Measurements from ENCODE around the gene NRP1. TPM values are rescaled to one million over a fixed set of nuclear protein-coding genes. Genes with fewer than 3 reads are reported as not detected.

The NRP1 gene
- total and polyA plus RNA-seq, 4 donors = 14.6 to 55.6 (median 37.8) TPM

DNA sequence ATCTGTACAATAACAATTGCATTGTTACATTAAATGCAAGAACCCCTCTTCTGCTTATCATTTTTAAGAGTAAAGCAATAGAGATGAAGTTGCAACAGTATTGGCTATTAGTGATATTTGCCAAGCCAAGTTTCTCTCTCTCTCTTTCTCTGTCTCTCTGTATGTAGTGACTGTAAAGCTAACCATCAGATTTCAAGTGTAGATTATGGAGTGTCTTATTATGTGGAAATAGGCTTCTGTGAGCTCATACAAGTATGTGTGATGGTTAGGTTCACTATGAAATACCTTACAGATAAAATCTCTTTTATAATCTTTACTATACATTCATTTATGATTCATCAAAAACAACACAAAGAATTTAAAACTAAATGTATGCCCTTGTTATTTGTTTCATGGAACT is 28.6 kb upstream of the NRP1 start:
- TF ChIP-seq HNF4A (conservative IDR thresholded peaks at IDR 0.05) (no peak), YY1 (IDR thresholded peaks at IDR 0.05) (no peak), FOXA2 (IDR thresholded peaks at IDR 0.05) (no peak), HNF4G (IDR thresholded peaks at IDR 0.05) (no peak), EGR1 (IDR thresholded peaks at IDR 0.05; ENCODE audit: low read depth in 2 of 2) (no peak), TAF1 (conservative IDR thresholded peaks at IDR 0.05) (no peak), NR2F2 (IDR thresholded peaks at IDR 0.05) (no peak), GABPA (IDR thresholded peaks at IDR 0.05 in 1 of 2, conservative IDR thresholded peaks at IDR 0.05 in 1 of 2) (no peak), RXRA (IDR thresholded peaks at IDR 0.05) (no peak)
- TF ChIP-seq, protein P1, sequence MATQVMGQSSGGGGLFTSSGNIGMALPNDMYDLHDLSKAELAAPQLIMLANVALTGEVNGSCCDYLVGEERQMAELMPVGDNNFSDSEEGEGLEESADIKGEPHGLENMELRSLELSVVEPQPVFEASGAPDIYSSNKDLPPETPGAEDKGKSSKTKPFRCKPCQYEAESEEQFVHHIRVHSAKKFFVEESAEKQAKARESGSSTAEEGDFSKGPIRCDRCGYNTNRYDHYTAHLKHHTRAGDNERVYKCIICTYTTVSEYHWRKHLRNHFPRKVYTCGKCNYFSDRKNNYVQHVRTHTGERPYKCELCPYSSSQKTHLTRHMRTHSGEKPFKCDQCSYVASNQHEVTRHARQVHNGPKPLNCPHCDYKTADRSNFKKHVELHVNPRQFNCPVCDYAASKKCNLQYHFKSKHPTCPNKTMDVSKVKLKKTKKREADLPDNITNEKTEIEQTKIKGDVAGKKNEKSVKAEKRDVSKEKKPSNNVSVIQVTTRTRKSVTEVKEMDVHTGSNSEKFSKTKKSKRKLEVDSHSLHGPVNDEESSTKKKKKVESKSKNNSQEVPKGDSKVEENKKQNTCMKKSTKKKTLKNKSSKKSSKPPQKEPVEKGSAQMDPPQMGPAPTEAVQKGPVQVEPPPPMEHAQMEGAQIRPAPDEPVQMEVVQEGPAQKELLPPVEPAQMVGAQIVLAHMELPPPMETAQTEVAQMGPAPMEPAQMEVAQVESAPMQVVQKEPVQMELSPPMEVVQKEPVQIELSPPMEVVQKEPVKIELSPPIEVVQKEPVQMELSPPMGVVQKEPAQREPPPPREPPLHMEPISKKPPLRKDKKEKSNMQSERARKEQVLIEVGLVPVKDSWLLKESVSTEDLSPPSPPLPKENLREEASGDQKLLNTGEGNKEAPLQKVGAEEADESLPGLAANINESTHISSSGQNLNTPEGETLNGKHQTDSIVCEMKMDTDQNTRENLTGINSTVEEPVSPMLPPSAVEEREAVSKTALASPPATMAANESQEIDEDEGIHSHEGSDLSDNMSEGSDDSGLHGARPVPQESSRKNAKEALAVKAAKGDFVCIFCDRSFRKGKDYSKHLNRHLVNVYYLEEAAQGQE (IDR thresholded peaks at IDR 0.05) = no peak
- TF ChIP-seq, protein P2, sequence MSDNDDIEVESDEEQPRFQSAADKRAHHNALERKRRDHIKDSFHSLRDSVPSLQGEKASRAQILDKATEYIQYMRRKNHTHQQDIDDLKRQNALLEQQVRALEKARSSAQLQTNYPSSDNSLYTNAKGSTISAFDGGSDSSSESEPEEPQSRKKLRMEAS (IDR thresholded peaks at IDR 0.05) = no peak
- TF ChIP-seq, protein P3, sequence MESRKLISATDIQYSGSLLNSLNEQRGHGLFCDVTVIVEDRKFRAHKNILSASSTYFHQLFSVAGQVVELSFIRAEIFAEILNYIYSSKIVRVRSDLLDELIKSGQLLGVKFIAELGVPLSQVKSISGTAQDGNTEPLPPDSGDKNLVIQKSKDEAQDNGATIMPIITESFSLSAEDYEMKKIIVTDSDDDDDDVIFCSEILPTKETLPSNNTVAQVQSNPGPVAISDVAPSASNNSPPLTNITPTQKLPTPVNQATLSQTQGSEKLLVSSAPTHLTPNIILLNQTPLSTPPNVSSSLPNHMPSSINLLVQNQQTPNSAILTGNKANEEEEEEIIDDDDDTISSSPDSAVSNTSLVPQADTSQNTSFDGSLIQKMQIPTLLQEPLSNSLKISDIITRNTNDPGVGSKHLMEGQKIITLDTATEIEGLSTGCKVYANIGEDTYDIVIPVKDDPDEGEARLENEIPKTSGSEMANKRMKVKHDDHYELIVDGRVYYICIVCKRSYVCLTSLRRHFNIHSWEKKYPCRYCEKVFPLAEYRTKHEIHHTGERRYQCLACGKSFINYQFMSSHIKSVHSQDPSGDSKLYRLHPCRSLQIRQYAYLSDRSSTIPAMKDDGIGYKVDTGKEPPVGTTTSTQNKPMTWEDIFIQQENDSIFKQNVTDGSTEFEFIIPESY (IDR thresholded peaks at IDR 0.05) = no peak
- no peaks in the 10 kb centered on the region for H3K36me3 ChIP-seq (ENCODE audit: control insufficient read depth in 4 of 4, insufficient read depth in 3 of 4, low read depth in 1 of 4, low read length in 3 of 4)
- no peak overlapping the region for H3K27ac ChIP-seq (ENCODE audit: low read depth in 1 of 2, low read length in 2 of 2)
- H3K9me3 ChIP-seq (ENCODE audit: control insufficient read depth in 4 of 4, low read length in 3 of 4) = peaks cover 0 to 8% (median 6%) of the 10 kb centered on the region in 4 donors
- no peaks in the 10 kb centered on the region for H3K27me3 ChIP-seq (ENCODE audit: control insufficient read depth in 4 of 4, insufficient read depth in 4 of 4, low read length in 3 of 4)
- H3K9ac ChIP-seq (ENCODE audit: low read depth in 1 of 2, low read length in 2 of 2) = no peak overlapping the region
- H3K4me3 ChIP-seq (ENCODE audit: low read depth in 1 of 3, low read length in 3 of 3) = no peak overlapping the region
- no peak for DNase-seq (ENCODE audit: low spot score)
- no peaks in the 10 kb centered on the region for H3K4me1 ChIP-seq (ENCODE audit: control insufficient read depth in 4 of 4, insufficient read depth in 4 of 4, low read length in 3 of 4)

DNA sequence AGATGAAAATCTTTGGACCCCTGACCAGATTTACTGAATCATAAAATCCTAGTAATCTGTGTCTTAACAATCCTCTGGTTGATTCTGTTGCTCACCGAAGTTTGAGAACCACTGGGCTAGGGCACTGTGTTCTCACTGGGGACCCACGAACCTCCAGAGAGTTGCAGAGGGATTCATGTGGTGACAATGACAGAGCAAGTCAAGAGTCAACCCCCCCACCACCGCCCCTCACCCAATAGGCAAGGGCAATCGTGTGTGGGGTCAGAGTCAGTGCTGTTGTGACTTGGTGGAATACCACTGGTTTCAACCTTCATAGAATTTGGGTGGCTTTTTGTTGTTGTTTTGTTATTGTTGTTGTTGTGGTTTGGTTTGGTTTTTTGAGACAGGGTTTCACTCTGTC is 23.5 kb upstream of the NRP1 start:
- Histone ChIP-seq H3K27ac (ENCODE audit: low read depth in 1 of 2, low read length in 2 of 2) (no peak overlapping the region), H3K4me1 (ENCODE audit: control insufficient read depth in 4 of 4, insufficient read depth in 4 of 4, low read length in 3 of 4) (no peaks in the 10 kb centered on the region), H3K9ac (ENCODE audit: low read depth in 1 of 2, low read length in 2 of 2) (no peak overlapping the region), H3K4me3 (ENCODE audit: low read depth in 1 of 3, low read length in 3 of 3) (no peak overlapping the region), H3K36me3 (ENCODE audit: control insufficient read depth in 4 of 4, insufficient read depth in 3 of 4, low read depth in 1 of 4, low read length in 3 of 4) (no peaks in the 10 kb centered on the region), H3K27me3 (ENCODE audit: control insufficient read depth in 4 of 4, insufficient read depth in 4 of 4, low read length in 3 of 4) (no peaks in the 10 kb centered on the region), H3K9me3 (ENCODE audit: control insufficient read depth in 4 of 4, low read length in 3 of 4) (no peaks in the 10 kb centered on the region)
- TF ChIP-seq, protein P4, sequence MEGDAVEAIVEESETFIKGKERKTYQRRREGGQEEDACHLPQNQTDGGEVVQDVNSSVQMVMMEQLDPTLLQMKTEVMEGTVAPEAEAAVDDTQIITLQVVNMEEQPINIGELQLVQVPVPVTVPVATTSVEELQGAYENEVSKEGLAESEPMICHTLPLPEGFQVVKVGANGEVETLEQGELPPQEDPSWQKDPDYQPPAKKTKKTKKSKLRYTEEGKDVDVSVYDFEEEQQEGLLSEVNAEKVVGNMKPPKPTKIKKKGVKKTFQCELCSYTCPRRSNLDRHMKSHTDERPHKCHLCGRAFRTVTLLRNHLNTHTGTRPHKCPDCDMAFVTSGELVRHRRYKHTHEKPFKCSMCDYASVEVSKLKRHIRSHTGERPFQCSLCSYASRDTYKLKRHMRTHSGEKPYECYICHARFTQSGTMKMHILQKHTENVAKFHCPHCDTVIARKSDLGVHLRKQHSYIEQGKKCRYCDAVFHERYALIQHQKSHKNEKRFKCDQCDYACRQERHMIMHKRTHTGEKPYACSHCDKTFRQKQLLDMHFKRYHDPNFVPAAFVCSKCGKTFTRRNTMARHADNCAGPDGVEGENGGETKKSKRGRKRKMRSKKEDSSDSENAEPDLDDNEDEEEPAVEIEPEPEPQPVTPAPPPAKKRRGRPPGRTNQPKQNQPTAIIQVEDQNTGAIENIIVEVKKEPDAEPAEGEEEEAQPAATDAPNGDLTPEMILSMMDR (IDR thresholded peaks at IDR 0.05; ENCODE audit: low read depth, low read length, missing input control) = no peak
- TF ChIP-seq NR2F2 (IDR thresholded peaks at IDR 0.05) (no peak), FOXA2 (IDR thresholded peaks at IDR 0.05) (no peak), FOXA1 (IDR thresholded peaks at IDR 0.05) (no peak), JUND (IDR thresholded peaks at IDR 0.05) (no peak), TAF1 (conservative IDR thresholded peaks at IDR 0.05) (no peak), GABPA (IDR thresholded peaks at IDR 0.05 in 1 of 2, conservative IDR thresholded peaks at IDR 0.05 in 1 of 2) (no peak), EGR1 (IDR thresholded peaks at IDR 0.05; ENCODE audit: low read depth in 2 of 2) (no peak), SP1 (IDR thresholded peaks at IDR 0.05) (no peak), HNF4A (conservative IDR thresholded peaks at IDR 0.05) (no peak), YY1 (IDR thresholded peaks at IDR 0.05) (no peak), RXRA (IDR thresholded peaks at IDR 0.05) (no peak)
- TF ChIP-seq, protein P5, sequence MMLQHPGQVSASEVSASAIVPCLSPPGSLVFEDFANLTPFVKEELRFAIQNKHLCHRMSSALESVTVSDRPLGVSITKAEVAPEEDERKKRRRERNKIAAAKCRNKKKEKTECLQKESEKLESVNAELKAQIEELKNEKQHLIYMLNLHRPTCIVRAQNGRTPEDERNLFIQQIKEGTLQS (IDR thresholded peaks at IDR 0.05) = no peak
- TF ChIP-seq, protein P2 (IDR thresholded peaks at IDR 0.05) = no peak
- TF ChIP-seq, protein P1 (IDR thresholded peaks at IDR 0.05) = no peak
- 68% methylated on average over 4 of the region's 4 CpGs for WGBS
- DNase-seq (ENCODE audit: low spot score) = no peak
